Dermis blood vessel endothelial cell (primary cell): ENCODE data around the gene STK38. TPM values are rescaled to one million over a fixed set of nuclear protein-coding genes. Genes with fewer than 3 reads are reported as not detected.
"Not testable (repeated sequence)": the region's sequence is repeated elsewhere in the genome, so short reads cannot be mapped to it uniquely, and the experiment has no call there.

ENCODE experiments used
- DNase-seq: peaks from one replicate; pipeline ENCODE4 v3.0.0; 2010
- total RNA-seq: library from RNA; depleted of rRNA; stranded (reverse); fragments of >200 nt; gene quantifications from 2 replicates; pipeline ENCODE4 v1.2.3, GENCODE V29; 2014

STK38 gene
- total RNA-seq, 1 donor from 2014 or later: 19.2 TPM

GRCh38 chr6:36479256-36479655 lies 68.0 kb downstream of the STK38 start:
- no peak for DNase-seq

GRCh38 chr6:36478051-36478526 lies 69.2 kb downstream of the STK38 start:
- peak; percentile 23 for DNase-seq

GRCh38 chr6:36469946-36470345 lies 77.3 kb downstream of the STK38 start:
- no peak for DNase-seq

DNA sequence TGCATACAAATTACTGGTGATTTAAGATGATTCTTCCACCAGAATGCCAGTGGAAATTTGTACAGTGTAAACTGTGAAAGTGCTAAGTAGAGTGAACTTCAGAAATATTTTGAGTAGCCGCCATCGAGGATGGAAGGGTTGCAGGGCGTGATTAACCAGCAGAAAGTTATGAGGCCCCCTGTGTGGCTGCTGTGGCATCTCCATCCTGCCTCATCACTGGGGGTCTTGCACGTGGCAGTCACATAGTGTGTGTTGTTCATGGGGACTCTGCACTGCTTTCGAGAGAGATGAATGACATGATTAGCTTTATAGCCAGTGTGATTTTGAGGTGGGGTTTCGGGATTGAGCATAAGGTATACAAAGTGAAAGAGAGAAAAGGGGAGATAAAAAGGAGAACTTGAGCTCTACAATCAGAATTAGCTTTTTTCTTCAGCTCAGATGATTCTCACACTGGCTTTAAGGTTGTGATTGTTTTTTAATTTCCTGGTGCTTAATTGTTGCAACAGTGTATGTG lies 78.1 kb downstream of the STK38 start:
- DNase-seq: no peak

DNA sequence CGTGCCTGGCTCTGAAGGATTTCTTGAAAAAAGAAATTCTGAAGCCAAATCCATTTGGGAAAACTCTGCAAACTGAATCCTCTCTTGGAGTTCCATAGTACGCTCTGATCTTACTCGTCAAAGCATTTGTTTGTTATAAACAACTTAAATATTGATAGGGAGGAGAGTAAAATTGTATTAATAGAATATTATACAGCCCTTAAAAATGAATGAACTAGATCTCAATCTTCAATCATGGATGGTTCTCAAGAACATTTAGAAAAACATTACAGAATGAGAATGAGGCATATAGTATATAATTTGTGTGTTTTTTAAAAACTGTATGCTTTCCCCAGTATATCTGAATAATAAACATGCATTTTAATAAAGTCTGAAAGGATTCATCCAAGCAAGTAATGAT lies 79.7 kb downstream of the STK38 start:
- no peak for DNase-seq

DNA sequence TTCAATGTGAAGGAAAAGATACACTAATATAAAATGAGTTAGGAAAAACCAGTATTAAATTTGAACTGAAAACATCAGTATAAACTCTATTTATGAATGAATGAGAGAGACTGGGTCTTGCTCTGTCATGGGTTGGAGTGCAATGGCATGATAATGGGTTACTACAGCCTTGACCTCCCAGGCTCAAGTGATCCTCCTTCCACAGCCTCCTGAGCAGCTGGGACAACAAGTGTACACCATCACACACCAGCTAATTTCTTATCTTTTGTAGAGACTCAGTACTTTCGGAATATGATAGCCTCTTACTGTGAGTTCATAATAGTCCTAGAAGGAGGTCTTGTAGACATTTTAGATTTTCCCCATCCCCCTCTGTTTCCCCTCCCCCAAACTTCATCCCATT lies 83.0 kb downstream of the STK38 start:
- DNase-seq: no peak

GRCh38 chr6:36463676-36464075 lies 83.6 kb downstream of the STK38 start:
- no peak for DNase-seq

DNA sequence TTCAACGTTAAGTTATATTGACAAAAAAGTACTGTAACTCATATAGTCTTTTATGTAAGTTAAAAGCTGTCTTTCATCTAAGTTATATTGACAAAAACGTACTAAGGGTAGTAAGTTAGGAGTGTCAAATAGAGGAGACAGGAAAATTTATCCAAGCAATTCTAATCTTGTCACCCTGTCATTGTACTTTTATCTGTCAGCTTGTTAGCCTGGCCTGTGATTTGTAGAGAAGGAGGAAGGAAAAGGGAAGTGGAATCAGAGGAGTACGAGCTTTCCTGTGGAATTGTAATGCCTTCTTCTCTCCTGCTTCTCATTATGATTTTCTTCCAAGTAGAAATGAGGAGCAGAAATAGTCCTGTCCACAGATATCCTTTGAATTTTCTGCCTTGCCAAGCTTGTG lies 85.6 kb downstream of the STK38 start:
- DNase-seq: peak; percentile 20

GRCh38 chr6:36460916-36461315 lies 86.4 kb downstream of the STK38 start:
- no peak for DNase-seq

GRCh38 chr6:36459501-36459900 lies 87.8 kb downstream of the STK38 start:
- no peak for DNase-seq

DNA sequence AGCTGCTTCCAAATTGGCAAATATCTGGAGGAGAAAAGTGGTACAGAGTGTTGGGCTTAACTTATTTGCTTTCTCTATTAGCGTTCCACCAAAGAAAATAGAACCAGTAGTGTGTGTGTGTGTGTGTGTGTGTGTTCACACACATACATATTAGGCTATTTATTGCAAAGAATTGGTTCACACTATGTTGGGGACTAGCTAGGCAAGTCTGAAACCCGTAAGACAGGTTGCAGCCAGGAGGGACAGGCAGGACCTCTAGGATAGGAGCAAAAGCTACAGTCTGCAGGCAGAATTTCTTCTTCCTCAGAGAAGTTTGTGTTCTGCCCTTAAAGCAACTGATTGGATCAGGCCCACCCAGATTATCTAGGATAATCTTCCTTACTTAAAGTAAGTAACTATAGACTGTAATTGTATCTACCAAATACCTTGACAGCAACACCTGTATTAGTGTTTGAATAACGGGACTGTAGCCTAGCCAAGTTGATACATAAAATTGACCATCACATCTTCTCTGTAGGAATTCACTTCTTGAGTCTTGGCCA lies 91.7 kb downstream of the STK38 start:
- DNase-seq: no peak

DNA sequence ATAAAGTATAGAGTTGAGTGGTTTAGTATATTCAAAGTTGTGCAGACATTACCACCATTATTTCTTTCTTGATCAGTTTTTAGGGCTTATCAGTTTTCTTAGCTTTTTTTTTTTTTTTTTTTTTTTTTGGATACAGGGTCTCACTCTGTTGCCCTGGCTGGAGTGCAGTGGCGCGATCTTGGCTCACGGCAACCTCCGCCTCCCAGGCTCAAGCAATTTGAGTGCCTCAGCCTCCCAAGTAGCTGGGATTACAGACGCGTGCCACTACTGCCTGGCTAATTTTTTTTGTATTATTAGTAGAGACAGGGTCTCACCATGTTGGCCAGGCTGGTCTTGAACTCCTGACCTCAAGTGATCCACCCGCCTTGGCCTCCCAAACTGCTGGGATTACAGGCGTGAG lies 94.4 kb downstream of the STK38 start:
- DNase-seq: not testable (repeated sequence)

GRCh38 chr6:36449173-36449572 lies 98.1 kb downstream of the STK38 start:
- DNase-seq: not testable (repeated sequence)

- DNase-seq: no peak
These were observed 101.7 kb downstream of the STK38 start for GRCh38 chr6:36445621-36446020.

GRCh38 chr6:36444470-36444869 lies 102.8 kb downstream of the STK38 start:
- DNase-seq: peak; percentile 56

Other genes starting within 250 kb of the STK38 start
- gene BNIP5, start 210.6 kb downstream of the STK38 start, total RNA-seq: not detected in 2 replicates
- 0.09 and 0.17 TPM in 2 replicates for gene ETV7, start 159.8 kb downstream of the STK38 start, total RNA-seq
- gene PXT1, start 104.6 kb downstream of the STK38 start, total RNA-seq: not detected in 2 replicates
- gene KCTD20, start 104.5 kb downstream of the STK38 start, total RNA-seq: 96.7 and 127 TPM in 2 replicates
- gene SRSF3, start 46.9 kb upstream of the STK38 start, total RNA-seq: 224 and 544 TPM in 2 replicates
- gene CDKN1A, start 131.2 kb upstream of the STK38 start, total RNA-seq: 141 and 189 TPM in 2 replicates
- gene RAB44, start 150.3 kb upstream of the STK38 start, total RNA-seq: under 0.01 TPM in 1 of 2 replicates, not detected in the other